ENCODE results near the gene OR52D1. TPM values are rescaled to one million over a fixed set of nuclear protein-coding genes. Genes with fewer than 3 reads are reported as not detected.

OR52D1 gene
- total RNA-seq, 1 donor from 2014 or later: not detected

- Histone ChIP-seq H3K36me3 (no peaks in the 10 kb centered on the region), H3K27ac (no peak overlapping the region), H3K27me3 (no peaks in the 10 kb centered on the region), H3K4me3 (no peak overlapping the region), H3K9me3 (no peaks in the 10 kb centered on the region), H3K4me1 (no peaks in the 10 kb centered on the region)
- TF ChIP-seq CTCF (IDR thresholded peaks at IDR 0.05): no peak
- DNase-seq (no peak), ATAC-seq (no peak)
- intact Hi-C loops (cut with DNase I): no loop called here
Measured at GRCh38 chr11:5486421-5486820, 2.1 kb upstream of the OR52D1 start.

- Histone ChIP-seq H3K36me3 (no peaks in the 10 kb centered on the region), H3K27ac (no peak overlapping the region), H3K4me1 (no peaks in the 10 kb centered on the region), H3K9me3 (no peaks in the 10 kb centered on the region), H3K4me3 (no peak overlapping the region), H3K27me3 (no peaks in the 10 kb centered on the region)
- TF ChIP-seq CTCF (IDR thresholded peaks at IDR 0.05): no peak
- DNase-seq (no peak), ATAC-seq (no peak)
- intact Hi-C loops (cut with DNase I): no loop called here
Measured at GRCh38 chr11:5488798-5489399, 414 bp downstream of the OR52D1 start.

- no peaks in the 10 kb centered on the region for H3K4me1 ChIP-seq
- no peaks in the 10 kb centered on the region for H3K27me3 ChIP-seq
- no peak overlapping the region for H3K27ac ChIP-seq
- ATAC-seq (no peak), DNase-seq (no peak)
- intact Hi-C loops (cut with DNase I): no loop called here
- no peaks in the 10 kb centered on the region for H3K36me3 ChIP-seq
- H3K4me3 ChIP-seq: no peak overlapping the region
- no peaks in the 10 kb centered on the region for H3K9me3 ChIP-seq
- TF ChIP-seq CTCF (IDR thresholded peaks at IDR 0.05): no peak
Measured at GRCh38 chr11:5489576-5490357, 1.3 kb downstream of the OR52D1 start.

GRCh38 chr11:5499671-5500070 is 11.2 kb downstream of the OR52D1 start:
- H3K27ac ChIP-seq: no peak overlapping the region
- intact Hi-C loops (cut with DNase I): no loop called here
- no peaks in the 10 kb centered on the region for H3K27me3 ChIP-seq
- ATAC-seq (no peak), DNase-seq (no peak)
- no peaks in the 10 kb centered on the region for H3K4me1 ChIP-seq
- no peaks in the 10 kb centered on the region for H3K9me3 ChIP-seq
- TF ChIP-seq CTCF (IDR thresholded peaks at IDR 0.05): no peak
- no peak overlapping the region for H3K4me3 ChIP-seq
- no peaks in the 10 kb centered on the region for H3K36me3 ChIP-seq

GRCh38 chr11:5500393-5500801 is 11.9 kb downstream of the OR52D1 start:
- Histone ChIP-seq H3K9me3 (no peaks in the 10 kb centered on the region), H3K27me3 (no peaks in the 10 kb centered on the region), H3K27ac (no peak overlapping the region), H3K4me3 (no peak overlapping the region), H3K4me1 (no peaks in the 10 kb centered on the region), H3K36me3 (no peaks in the 10 kb centered on the region)
- TF ChIP-seq CTCF (IDR thresholded peaks at IDR 0.05): no peak
- no peak for DNase-seq
- intact Hi-C loops (cut with DNase I): no loop called here
- ATAC-seq: no peak

All from upper lobe of right lung (tissue), 1 donor.